ENCODE data around the gene CDH7. TPM values are rescaled to one million over a fixed set of nuclear protein-coding genes. Genes with fewer than 3 reads are reported as not detected.

The CDH7 gene
- total RNA-seq, 2 donors from 2014 or later = 0.18 to 0.57 TPM

- H3K27ac Mint-ChIP-seq = no peak overlapping the region
- 75 to 100% methylated on average over 2 to 3 of the region's 3 CpGs for WGBS, 2 experiments (ENCODE audit: insufficient coverage in 1 of 2, insufficient read length in 1 of 2)
- H3K36me3 Mint-ChIP-seq (ENCODE audit: low read depth) = no peaks in the 10 kb centered on the region
- DNase-seq = peak; percentile 56
- Histone ChIP-seq H3K9me3 (ENCODE audit: control insufficient read depth, low read length) (no peaks in the 10 kb centered on the region), H3K4me1 (ENCODE audit: control insufficient read depth, insufficient read depth, low read length) (peaks cover 12% of the 10 kb centered on the region), H3K36me3 (ENCODE audit: control insufficient read depth, insufficient read depth, low read length) (no peaks in the 10 kb centered on the region), H3K9ac (ENCODE audit: extremely low read depth, low read length, poor library complexity, severe bottlenecking) (no peak overlapping the region), H3K4me3 (ENCODE audit: low read length) (peak overlapping the region; percentile 61), H3K27ac (ENCODE audit: low read depth, low read length) (no peak overlapping the region), H3K27me3 (ENCODE audit: control insufficient read depth, insufficient read depth, low read length, poor library complexity, severe bottlenecking) (no peaks in the 10 kb centered on the region)
- peak overlapping the region; percentile 2 for H3K4me3 Mint-ChIP-seq
- H3K27me3 Mint-ChIP-seq (ENCODE audit: insufficient read depth) = no peaks in the 10 kb centered on the region
- no peak for TF ChIP-seq CTCF (conservative IDR thresholded peaks at IDR 0.05)
- H3K9me3 Mint-ChIP-seq = no peaks in the 10 kb centered on the region
- peaks cover 22% of the 10 kb centered on the region for H3K4me1 Mint-ChIP-seq
Observed at GRCh38 chr18:65852273-65852672, 101.5 kb downstream of the CDH7 start.

- Histone ChIP-seq H3K4me3 (ENCODE audit: low read length) (no peak overlapping the region), H3K4me1 (ENCODE audit: control insufficient read depth, insufficient read depth, low read length) (no peaks in the 10 kb centered on the region), H3K9ac (ENCODE audit: extremely low read depth, low read length, poor library complexity, severe bottlenecking) (no peak overlapping the region), H3K27me3 (ENCODE audit: control insufficient read depth, insufficient read depth, low read length, poor library complexity, severe bottlenecking) (no peaks in the 10 kb centered on the region), H3K9me3 (ENCODE audit: control insufficient read depth, low read length) (no peaks in the 10 kb centered on the region), H3K27ac (ENCODE audit: low read depth, low read length) (no peak overlapping the region), H3K36me3 (ENCODE audit: control insufficient read depth, insufficient read depth, low read length) (no peaks in the 10 kb centered on the region)
- Mint-ChIP-seq H3K4me1 (peaks cover 12% of the 10 kb centered on the region), H3K27ac (no peak overlapping the region), H3K36me3 (ENCODE audit: low read depth) (no peaks in the 10 kb centered on the region), H3K9me3 (no peaks in the 10 kb centered on the region), H3K27me3 (ENCODE audit: insufficient read depth) (no peaks in the 10 kb centered on the region), H3K4me3 (no peak overlapping the region)
- TF ChIP-seq CTCF (conservative IDR thresholded peaks at IDR 0.05) = no peak
- WGBS, 2 experiments (ENCODE audit: insufficient coverage in 1 of 2, insufficient read length in 1 of 2) = 80 to 95% methylated on average over 2 to 3 of the region's 3 CpGs
- DNase-seq = no peak
Observed at GRCh38 chr18:65859075-65859474, 108.3 kb downstream of the CDH7 start.

GRCh38 chr18:65869527-65869926 is 118.7 kb downstream of the CDH7 start:
- no peaks in the 10 kb centered on the region for H3K4me1 ChIP-seq (ENCODE audit: control insufficient read depth, insufficient read depth, low read length)
- no peaks in the 10 kb centered on the region for H3K27me3 ChIP-seq (ENCODE audit: control insufficient read depth, insufficient read depth, low read length, poor library complexity, severe bottlenecking)
- no peaks in the 10 kb centered on the region for H3K36me3 ChIP-seq (ENCODE audit: control insufficient read depth, insufficient read depth, low read length)
- no peaks in the 10 kb centered on the region for H3K4me1 Mint-ChIP-seq
- no peaks in the 10 kb centered on the region for H3K27me3 Mint-ChIP-seq (ENCODE audit: insufficient read depth)
- H3K36me3 Mint-ChIP-seq (ENCODE audit: low read depth) = no peaks in the 10 kb centered on the region
- H3K9me3 ChIP-seq (ENCODE audit: control insufficient read depth, low read length) = no peaks in the 10 kb centered on the region
- no peak for DNase-seq
- no peak for TF ChIP-seq CTCF (conservative IDR thresholded peaks at IDR 0.05)
- no peak overlapping the region for H3K4me3 Mint-ChIP-seq
- H3K9ac ChIP-seq (ENCODE audit: extremely low read depth, low read length, poor library complexity, severe bottlenecking) = no peak overlapping the region
- H3K4me3 ChIP-seq (ENCODE audit: low read length) = no peak overlapping the region
- WGBS, 2 experiments (ENCODE audit: insufficient coverage in 1 of 2, insufficient read length in 1 of 2) = 97% methylated on average over 2 of the region's 3 CpGs; no CpG with 5 or more reads in 1 of the 2 experiments
- no peak overlapping the region for H3K27ac Mint-ChIP-seq
- no peaks in the 10 kb centered on the region for H3K9me3 Mint-ChIP-seq
- H3K27ac ChIP-seq (ENCODE audit: low read depth, low read length) = no peak overlapping the region

Measured in endodermal cell (in vitro differentiated cells).